ENCODE results near the gene PLD1.

The PLD1 gene

DNA sequence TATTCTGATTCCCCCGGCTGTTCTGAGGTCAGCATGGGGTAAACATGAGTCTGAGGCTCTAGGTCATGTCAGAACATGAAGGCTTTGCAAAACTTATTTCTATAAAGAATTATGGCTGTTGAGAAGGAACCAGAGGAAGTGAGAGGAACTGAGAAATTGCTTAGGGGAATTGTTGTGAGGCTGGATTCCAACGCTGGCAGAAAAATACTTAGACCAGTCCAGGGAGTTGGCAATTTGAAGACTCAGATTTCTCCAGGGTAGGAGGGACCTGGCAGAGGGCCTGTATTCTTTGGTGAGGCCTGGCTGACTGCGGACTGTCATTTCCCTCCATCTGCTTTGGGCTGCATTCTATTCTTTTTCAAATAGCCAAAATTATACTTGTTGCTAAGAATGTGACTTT lies 155.5 kb downstream of the PLD1 start:
- Histone ChIP-seq H3K27ac (replicated peaks) (no peak overlapping the region), H3K4me3 (replicated peaks; ENCODE audit: insufficient read depth, low read length) (no peak overlapping the region), H3K27me3 (ENCODE audit: insufficient read depth, poor library complexity, severe bottlenecking) (no peaks in the 10 kb centered on the region)
- TF ChIP-seq GABPA (IDR thresholded peaks at IDR 0.05; ENCODE audit: low read depth) (no peak), SPI1 (IDR thresholded peaks at IDR 0.05; ENCODE audit: borderline replicate concordance, low read depth) (no peak)
- TF ChIP-seq, protein P1, sequence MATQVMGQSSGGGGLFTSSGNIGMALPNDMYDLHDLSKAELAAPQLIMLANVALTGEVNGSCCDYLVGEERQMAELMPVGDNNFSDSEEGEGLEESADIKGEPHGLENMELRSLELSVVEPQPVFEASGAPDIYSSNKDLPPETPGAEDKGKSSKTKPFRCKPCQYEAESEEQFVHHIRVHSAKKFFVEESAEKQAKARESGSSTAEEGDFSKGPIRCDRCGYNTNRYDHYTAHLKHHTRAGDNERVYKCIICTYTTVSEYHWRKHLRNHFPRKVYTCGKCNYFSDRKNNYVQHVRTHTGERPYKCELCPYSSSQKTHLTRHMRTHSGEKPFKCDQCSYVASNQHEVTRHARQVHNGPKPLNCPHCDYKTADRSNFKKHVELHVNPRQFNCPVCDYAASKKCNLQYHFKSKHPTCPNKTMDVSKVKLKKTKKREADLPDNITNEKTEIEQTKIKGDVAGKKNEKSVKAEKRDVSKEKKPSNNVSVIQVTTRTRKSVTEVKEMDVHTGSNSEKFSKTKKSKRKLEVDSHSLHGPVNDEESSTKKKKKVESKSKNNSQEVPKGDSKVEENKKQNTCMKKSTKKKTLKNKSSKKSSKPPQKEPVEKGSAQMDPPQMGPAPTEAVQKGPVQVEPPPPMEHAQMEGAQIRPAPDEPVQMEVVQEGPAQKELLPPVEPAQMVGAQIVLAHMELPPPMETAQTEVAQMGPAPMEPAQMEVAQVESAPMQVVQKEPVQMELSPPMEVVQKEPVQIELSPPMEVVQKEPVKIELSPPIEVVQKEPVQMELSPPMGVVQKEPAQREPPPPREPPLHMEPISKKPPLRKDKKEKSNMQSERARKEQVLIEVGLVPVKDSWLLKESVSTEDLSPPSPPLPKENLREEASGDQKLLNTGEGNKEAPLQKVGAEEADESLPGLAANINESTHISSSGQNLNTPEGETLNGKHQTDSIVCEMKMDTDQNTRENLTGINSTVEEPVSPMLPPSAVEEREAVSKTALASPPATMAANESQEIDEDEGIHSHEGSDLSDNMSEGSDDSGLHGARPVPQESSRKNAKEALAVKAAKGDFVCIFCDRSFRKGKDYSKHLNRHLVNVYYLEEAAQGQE (IDR thresholded peaks at IDR 0.05; ENCODE audit: insufficient replicate concordance, low read depth) = no peak
- no peak for DNase-seq (ENCODE audit: low read depth in 1 of 2, low spot score in 1 of 2)

DNA sequence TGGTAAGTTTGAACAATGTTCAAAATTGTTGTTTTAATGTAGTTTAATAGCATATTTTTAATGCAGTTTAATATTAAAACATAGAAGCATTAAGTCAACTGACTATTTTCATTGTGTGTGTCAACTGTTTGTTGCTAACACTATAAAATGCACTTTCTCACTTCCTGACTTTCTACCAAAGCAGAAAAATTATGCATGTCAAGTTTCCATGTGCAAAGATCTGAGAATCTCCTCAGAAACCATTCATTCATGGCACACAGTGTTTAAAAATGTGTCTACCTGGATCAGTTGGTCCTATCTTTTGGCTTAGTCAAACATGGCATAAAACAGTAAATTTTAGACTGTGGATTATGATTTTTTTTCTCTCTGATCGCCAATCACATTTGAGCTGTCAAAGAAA lies 156.0 kb downstream of the PLD1 start:
- no peak overlapping the region for H3K27ac ChIP-seq (replicated peaks)
- DNase-seq (ENCODE audit: low read depth in 1 of 2, low spot score in 1 of 2) = no peak
- H3K4me3 ChIP-seq (replicated peaks; ENCODE audit: insufficient read depth, low read length) = no peak overlapping the region
- H3K27me3 ChIP-seq (ENCODE audit: insufficient read depth, poor library complexity, severe bottlenecking) = no peaks in the 10 kb centered on the region
- TF ChIP-seq, protein P1 (IDR thresholded peaks at IDR 0.05; ENCODE audit: insufficient replicate concordance, low read depth) = no peak
- TF ChIP-seq SPI1 (IDR thresholded peaks at IDR 0.05; ENCODE audit: borderline replicate concordance, low read depth) (no peak), GABPA (IDR thresholded peaks at IDR 0.05; ENCODE audit: low read depth) (no peak), POLR2AphosphoS5 (IDR thresholded peaks at IDR 0.05; ENCODE audit: low read depth) (no peak)
- TF ChIP-seq, protein P2, sequence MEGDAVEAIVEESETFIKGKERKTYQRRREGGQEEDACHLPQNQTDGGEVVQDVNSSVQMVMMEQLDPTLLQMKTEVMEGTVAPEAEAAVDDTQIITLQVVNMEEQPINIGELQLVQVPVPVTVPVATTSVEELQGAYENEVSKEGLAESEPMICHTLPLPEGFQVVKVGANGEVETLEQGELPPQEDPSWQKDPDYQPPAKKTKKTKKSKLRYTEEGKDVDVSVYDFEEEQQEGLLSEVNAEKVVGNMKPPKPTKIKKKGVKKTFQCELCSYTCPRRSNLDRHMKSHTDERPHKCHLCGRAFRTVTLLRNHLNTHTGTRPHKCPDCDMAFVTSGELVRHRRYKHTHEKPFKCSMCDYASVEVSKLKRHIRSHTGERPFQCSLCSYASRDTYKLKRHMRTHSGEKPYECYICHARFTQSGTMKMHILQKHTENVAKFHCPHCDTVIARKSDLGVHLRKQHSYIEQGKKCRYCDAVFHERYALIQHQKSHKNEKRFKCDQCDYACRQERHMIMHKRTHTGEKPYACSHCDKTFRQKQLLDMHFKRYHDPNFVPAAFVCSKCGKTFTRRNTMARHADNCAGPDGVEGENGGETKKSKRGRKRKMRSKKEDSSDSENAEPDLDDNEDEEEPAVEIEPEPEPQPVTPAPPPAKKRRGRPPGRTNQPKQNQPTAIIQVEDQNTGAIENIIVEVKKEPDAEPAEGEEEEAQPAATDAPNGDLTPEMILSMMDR (IDR thresholded peaks at IDR 0.05; ENCODE audit: insufficient read depth, low read length) = no peak

DNA sequence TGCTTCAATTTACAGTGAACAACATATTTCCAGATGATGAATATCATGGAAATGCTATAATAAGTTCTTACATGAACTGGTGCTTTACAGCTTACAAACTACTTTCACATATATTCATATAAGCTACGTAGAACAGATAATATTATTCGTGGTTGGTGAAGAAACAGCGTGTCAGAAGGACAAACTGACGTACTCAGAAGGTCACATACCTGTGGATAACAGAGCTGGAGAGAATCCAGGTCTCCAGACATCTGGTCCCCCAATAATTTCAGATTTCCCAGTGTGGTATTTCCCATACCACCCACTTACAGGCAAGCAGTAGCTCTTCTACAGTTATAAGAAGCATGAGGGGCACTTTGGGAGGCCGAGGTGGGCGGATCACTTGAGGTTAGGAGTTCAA lies 156.6 kb downstream of the PLD1 start:
- TF ChIP-seq, protein P1 (IDR thresholded peaks at IDR 0.05; ENCODE audit: insufficient replicate concordance, low read depth) = no peak
- TF ChIP-seq POLR2AphosphoS5 (IDR thresholded peaks at IDR 0.05; ENCODE audit: low read depth) (no peak), GABPA (IDR thresholded peaks at IDR 0.05; ENCODE audit: low read depth) (no peak), SPI1 (IDR thresholded peaks at IDR 0.05; ENCODE audit: borderline replicate concordance, low read depth) (no peak)
- TF ChIP-seq, protein P2 (IDR thresholded peaks at IDR 0.05; ENCODE audit: insufficient read depth, low read length) = no peak
- Histone ChIP-seq H3K27ac (replicated peaks) (no peak overlapping the region), H3K4me3 (replicated peaks; ENCODE audit: insufficient read depth, low read length) (no peak overlapping the region), H3K27me3 (ENCODE audit: insufficient read depth, poor library complexity, severe bottlenecking) (no peaks in the 10 kb centered on the region)
- no peak for DNase-seq (ENCODE audit: low read depth in 1 of 2, low spot score in 1 of 2)

Data from HL-60 (cell line).